HCT116 (cell line): ENCODE data around the gene NFX1.

ENCODE experiments used
- EGR1 ChIP-seq: IDR thresholded peaks from 2 replicates; pipeline ENCODE4 v1.6.1; 2012; ENCODE audit warnings: low read depth
- EZH2 ChIP-seq: fragments of 200-600 bp; sonication (generic); IDR thresholded peaks from 2 replicates; pipeline ENCODE4 v1.6.1; 2017; ENCODE audit warnings: antibody characterized with exemption, mixed run types
- EZH2phosphoT487 ChIP-seq: fragments of 200-600 bp; IDR thresholded peaks from 2 replicates; pipeline ENCODE4 v1.6.1; 2018; ENCODE audit warnings: antibody characterized with exemption, borderline replicate concordance
- FOSL1 ChIP-seq: IDR thresholded peaks from 2 replicates; pipeline ENCODE4 v1.6.1; 2012; ENCODE audit warnings: low read depth
- JUND ChIP-seq: IDR thresholded peaks from 2 replicates; pipeline ENCODE4 v1.6.1; 2012
- MAX ChIP-seq: IDR thresholded peaks from 2 replicates; pipeline ENCODE4 v1.6.1; 2012
- POLR2AphosphoS5 ChIP-seq: IDR thresholded peaks from 2 replicates; pipeline ENCODE4 v1.6.1; 2011; ENCODE audit warnings: mild to moderate bottlenecking, low read depth, low read length, moderate library complexity
- SIN3A ChIP-seq: IDR thresholded peaks from 2 replicates; pipeline ENCODE4 v1.6.1; 2012; ENCODE audit warnings: low read depth
- YY1 ChIP-seq: IDR thresholded peaks from 2 replicates; pipeline ENCODE4 v1.6.1; 2011; ENCODE audit warnings: low read length, low read depth, moderate library complexity, mild to moderate bottlenecking; ENCODE audit not compliant: insufficient replicate concordance; ENCODE audit errors: extremely low read depth
- ZNF274 ChIP-seq: fragments of 200-500 bp; sonication (Bioruptor generic); IDR thresholded peaks from 2 replicates; pipeline ENCODE4 v1.6.1; 2014; ENCODE audit warnings: mild to moderate bottlenecking, low read depth, low read length, inconsistent platforms
- TF ChIP-seq, protein P1 (sequence below), 3 experiments: fragments of 200-600 bp in 1 of 3; sonication (generic) in 1 of 3; IDR thresholded peaks in 2 of 3; conservative IDR thresholded peaks in 1 of 3; 2 replicates each; pipeline ENCODE4 v1.5.1; 2012 to 2017; ENCODE audit warnings: low read depth in 2 of 3, low read length in 2 of 3, antibody characterized with exemption in 1 of 3, borderline replicate concordance in 1 of 3, control low read depth in 1 of 3, mild to moderate bottlenecking in 1 of 3, mixed read lengths in 1 of 3, mixed run types in 1 of 3, moderate library complexity in 1 of 3; ENCODE audit not compliant: insufficient read depth in 1 of 3
- TF ChIP-seq, protein P2 (sequence below): IDR thresholded peaks from 2 replicates; pipeline ENCODE4 v1.6.1; 2012; ENCODE audit warnings: low read depth

DNA sequence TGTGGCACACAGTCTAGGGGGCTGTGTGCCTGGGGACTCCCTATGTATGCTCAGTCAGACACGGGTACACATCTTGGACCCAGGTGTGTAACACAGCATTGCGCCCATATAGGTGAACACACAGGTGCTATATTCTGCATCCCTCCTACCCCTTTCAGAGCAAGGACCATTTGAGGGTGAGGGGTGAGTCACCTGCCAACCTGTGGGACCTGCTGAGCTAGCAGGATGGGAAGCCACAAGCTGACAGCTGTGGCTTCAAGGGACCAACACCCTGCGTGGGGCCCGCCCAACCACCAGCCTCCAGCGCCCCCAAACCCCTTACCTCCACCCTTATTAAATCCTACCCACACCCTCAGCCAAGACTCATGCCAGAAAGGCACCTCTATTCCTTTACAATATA, 126.7 kb downstream of the NFX1 start:
- TF ChIP-seq JUND: no peak
- TF ChIP-seq, protein P1, sequence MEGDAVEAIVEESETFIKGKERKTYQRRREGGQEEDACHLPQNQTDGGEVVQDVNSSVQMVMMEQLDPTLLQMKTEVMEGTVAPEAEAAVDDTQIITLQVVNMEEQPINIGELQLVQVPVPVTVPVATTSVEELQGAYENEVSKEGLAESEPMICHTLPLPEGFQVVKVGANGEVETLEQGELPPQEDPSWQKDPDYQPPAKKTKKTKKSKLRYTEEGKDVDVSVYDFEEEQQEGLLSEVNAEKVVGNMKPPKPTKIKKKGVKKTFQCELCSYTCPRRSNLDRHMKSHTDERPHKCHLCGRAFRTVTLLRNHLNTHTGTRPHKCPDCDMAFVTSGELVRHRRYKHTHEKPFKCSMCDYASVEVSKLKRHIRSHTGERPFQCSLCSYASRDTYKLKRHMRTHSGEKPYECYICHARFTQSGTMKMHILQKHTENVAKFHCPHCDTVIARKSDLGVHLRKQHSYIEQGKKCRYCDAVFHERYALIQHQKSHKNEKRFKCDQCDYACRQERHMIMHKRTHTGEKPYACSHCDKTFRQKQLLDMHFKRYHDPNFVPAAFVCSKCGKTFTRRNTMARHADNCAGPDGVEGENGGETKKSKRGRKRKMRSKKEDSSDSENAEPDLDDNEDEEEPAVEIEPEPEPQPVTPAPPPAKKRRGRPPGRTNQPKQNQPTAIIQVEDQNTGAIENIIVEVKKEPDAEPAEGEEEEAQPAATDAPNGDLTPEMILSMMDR (IDR thresholded peaks at IDR 0.05 in 2 of 3, conservative IDR thresholded peaks at IDR 0.05 in 1 of 3; ENCODE audit: borderline replicate concordance in 1 of 3, insufficient read depth in 1 of 3, low read depth in 2 of 3, low read length in 2 of 3): no peak
- no peak for TF ChIP-seq EZH2phosphoT487
- TF ChIP-seq MAX: no peak
- no peak for TF ChIP-seq YY1
- no peak for TF ChIP-seq EGR1
- TF ChIP-seq EZH2: no peak
- TF ChIP-seq SIN3A: no peak
- no peak for TF ChIP-seq POLR2AphosphoS5
- TF ChIP-seq ZNF274: no peak
- no peak for TF ChIP-seq FOSL1
- TF ChIP-seq, protein P2, sequence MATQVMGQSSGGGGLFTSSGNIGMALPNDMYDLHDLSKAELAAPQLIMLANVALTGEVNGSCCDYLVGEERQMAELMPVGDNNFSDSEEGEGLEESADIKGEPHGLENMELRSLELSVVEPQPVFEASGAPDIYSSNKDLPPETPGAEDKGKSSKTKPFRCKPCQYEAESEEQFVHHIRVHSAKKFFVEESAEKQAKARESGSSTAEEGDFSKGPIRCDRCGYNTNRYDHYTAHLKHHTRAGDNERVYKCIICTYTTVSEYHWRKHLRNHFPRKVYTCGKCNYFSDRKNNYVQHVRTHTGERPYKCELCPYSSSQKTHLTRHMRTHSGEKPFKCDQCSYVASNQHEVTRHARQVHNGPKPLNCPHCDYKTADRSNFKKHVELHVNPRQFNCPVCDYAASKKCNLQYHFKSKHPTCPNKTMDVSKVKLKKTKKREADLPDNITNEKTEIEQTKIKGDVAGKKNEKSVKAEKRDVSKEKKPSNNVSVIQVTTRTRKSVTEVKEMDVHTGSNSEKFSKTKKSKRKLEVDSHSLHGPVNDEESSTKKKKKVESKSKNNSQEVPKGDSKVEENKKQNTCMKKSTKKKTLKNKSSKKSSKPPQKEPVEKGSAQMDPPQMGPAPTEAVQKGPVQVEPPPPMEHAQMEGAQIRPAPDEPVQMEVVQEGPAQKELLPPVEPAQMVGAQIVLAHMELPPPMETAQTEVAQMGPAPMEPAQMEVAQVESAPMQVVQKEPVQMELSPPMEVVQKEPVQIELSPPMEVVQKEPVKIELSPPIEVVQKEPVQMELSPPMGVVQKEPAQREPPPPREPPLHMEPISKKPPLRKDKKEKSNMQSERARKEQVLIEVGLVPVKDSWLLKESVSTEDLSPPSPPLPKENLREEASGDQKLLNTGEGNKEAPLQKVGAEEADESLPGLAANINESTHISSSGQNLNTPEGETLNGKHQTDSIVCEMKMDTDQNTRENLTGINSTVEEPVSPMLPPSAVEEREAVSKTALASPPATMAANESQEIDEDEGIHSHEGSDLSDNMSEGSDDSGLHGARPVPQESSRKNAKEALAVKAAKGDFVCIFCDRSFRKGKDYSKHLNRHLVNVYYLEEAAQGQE: no peak
